PFSK-1 (cell line): ENCODE measurements around the gene GALNT18.

Experiments used
- FOXP2 ChIP-seq: optimal IDR thresholded peaks from 2 replicates; pipeline ENCODE3; 2011; ENCODE audit warnings: borderline replicate concordance, control low read depth, inconsistent platforms; ENCODE audit not compliant: insufficient read depth; ENCODE audit errors: extremely low read length, extremely low read depth
- POLR2AphosphoS5 ChIP-seq: IDR thresholded peaks from 2 replicates; pipeline ENCODE4 v1.6.1; 2012; ENCODE audit warnings: low read depth, mild to moderate bottlenecking, control low read depth, low read length, moderate library complexity
- SIN3A ChIP-seq: IDR thresholded peaks from 2 replicates; pipeline ENCODE4 v1.6.1; 2012; ENCODE audit warnings: mild to moderate bottlenecking, low read length, moderate library complexity, borderline replicate concordance; ENCODE audit not compliant: insufficient read depth
- TAF1 ChIP-seq: IDR thresholded peaks from 2 replicates; pipeline ENCODE4 v1.6.1; 2012; ENCODE audit warnings: low read length, control low read depth, borderline replicate concordance; ENCODE audit not compliant: insufficient read depth
- TF ChIP-seq, protein P1 (sequence below), 2 experiments: IDR thresholded peaks; 2 replicates each; pipeline versions ENCODE4 v1.6.1 to v1.8.0; 2011 to 2012; ENCODE audit warnings: low read depth in 2 of 2, low read length in 2 of 2, control low read depth in 1 of 2, inconsistent platforms in 1 of 2, mild to moderate bottlenecking in 1 of 2, moderate library complexity in 1 of 2; ENCODE audit not compliant: insufficient read depth in 1 of 2

Gene GALNT18

GRCh38 chr11:11528986-11529385 lies 92.8 kb downstream of the GALNT18 start:
- TF ChIP-seq TAF1 (no peak), SIN3A (no peak), FOXP2 (no peak), POLR2AphosphoS5 (no peak)
- TF ChIP-seq, protein P1, sequence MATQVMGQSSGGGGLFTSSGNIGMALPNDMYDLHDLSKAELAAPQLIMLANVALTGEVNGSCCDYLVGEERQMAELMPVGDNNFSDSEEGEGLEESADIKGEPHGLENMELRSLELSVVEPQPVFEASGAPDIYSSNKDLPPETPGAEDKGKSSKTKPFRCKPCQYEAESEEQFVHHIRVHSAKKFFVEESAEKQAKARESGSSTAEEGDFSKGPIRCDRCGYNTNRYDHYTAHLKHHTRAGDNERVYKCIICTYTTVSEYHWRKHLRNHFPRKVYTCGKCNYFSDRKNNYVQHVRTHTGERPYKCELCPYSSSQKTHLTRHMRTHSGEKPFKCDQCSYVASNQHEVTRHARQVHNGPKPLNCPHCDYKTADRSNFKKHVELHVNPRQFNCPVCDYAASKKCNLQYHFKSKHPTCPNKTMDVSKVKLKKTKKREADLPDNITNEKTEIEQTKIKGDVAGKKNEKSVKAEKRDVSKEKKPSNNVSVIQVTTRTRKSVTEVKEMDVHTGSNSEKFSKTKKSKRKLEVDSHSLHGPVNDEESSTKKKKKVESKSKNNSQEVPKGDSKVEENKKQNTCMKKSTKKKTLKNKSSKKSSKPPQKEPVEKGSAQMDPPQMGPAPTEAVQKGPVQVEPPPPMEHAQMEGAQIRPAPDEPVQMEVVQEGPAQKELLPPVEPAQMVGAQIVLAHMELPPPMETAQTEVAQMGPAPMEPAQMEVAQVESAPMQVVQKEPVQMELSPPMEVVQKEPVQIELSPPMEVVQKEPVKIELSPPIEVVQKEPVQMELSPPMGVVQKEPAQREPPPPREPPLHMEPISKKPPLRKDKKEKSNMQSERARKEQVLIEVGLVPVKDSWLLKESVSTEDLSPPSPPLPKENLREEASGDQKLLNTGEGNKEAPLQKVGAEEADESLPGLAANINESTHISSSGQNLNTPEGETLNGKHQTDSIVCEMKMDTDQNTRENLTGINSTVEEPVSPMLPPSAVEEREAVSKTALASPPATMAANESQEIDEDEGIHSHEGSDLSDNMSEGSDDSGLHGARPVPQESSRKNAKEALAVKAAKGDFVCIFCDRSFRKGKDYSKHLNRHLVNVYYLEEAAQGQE (IDR thresholded peaks at IDR 0.05; ENCODE audit: insufficient read depth in 1 of 2, low read depth in 2 of 2, low read length in 2 of 2), result no peak

DNA sequence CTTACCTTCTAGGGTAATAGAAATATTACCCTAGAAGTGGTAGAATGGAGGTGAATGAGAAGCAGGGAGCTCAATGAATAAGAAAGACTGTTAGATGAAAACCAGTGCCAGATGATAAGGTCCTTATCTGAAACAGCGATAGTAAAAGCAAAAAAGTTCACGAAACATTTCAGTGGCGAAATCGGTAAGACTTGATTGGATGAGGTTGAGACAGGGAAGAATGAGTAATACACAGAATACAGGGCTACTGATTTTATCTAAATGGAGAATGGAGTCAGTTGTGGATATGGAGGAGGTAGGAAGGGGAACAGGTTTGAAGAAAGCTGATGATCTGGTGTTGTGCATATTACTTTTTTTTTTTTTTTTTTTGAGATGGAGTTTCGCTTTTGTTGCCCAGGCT lies 96.5 kb downstream of the GALNT18 start:
- TF ChIP-seq FOXP2 (no peak), SIN3A (no peak), TAF1 (no peak), POLR2AphosphoS5 (no peak)
- TF ChIP-seq, protein P1 (IDR thresholded peaks at IDR 0.05; ENCODE audit: insufficient read depth in 1 of 2, low read depth in 2 of 2, low read length in 2 of 2), result no peak

- TF ChIP-seq, protein P1 (IDR thresholded peaks at IDR 0.05; ENCODE audit: insufficient read depth in 1 of 2, low read depth in 2 of 2, low read length in 2 of 2), result no peak
- TF ChIP-seq POLR2AphosphoS5 (no peak), TAF1 (no peak), FOXP2 (no peak), SIN3A (no peak)
Observed at GRCh38 chr11:11524436-11525061, 97.3 kb downstream of the GALNT18 start.

- TF ChIP-seq POLR2AphosphoS5 (no peak), TAF1 (no peak), SIN3A (no peak), FOXP2 (no peak)
- TF ChIP-seq, protein P1 (IDR thresholded peaks at IDR 0.05; ENCODE audit: insufficient read depth in 1 of 2, low read depth in 2 of 2, low read length in 2 of 2), result no peak
Observed at GRCh38 chr11:11522591-11522990, 99.2 kb downstream of the GALNT18 start.
